GM19395 (cell line): Measurements from ENCODE around the gene TANC1.

Source experiments
- ATAC-seq: cut with Tn5 transposase; IDR thresholded peaks from one replicate; pipeline ENCODE4 v1.9.1; 2021; ENCODE audit warnings: mild to moderate bottlenecking, moderate library complexity; ENCODE audit not compliant: unreplicated experiment

The TANC1 gene

DNA sequence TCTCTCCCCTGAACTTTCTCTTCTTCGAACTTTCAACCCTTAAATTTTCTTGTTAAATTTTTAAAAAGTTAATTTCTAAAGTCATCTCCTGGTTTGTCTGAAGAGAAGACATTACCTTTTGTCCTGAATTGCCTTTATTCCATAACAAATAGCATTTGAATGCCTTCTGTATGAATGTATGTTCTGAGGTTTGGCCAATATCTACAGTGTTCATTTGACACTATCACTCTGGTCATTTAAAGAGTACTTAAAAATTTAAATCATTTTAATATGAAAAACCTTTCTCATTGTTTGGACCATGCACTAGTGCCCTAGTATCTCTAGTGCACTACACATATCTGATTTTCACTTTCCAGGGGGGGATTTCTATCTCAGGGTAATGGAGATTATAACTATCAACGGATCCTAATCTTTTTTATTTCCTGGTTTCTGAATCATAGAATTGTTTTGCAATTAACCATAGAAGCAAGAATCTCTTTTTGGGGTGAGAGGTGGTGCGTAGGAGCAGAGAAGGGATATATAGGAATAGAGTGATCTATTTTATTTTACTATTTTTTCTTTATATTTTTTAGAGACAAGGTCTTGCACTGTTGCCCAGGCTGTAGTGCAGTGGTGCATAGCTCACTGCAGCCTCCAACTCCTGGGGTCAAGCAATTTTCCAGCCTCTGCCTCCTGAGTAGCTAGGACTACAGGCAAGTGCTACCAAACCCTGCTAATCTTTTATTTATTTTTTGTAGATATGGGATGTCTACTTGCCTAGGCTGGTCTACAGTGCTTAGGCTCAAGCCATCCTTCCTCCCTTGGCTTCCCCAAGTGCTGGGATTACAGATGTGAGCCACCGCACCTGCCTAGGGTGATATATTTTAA lies 25.5 kb downstream of the TANC1 start:
- no peak for ATAC-seq

DNA sequence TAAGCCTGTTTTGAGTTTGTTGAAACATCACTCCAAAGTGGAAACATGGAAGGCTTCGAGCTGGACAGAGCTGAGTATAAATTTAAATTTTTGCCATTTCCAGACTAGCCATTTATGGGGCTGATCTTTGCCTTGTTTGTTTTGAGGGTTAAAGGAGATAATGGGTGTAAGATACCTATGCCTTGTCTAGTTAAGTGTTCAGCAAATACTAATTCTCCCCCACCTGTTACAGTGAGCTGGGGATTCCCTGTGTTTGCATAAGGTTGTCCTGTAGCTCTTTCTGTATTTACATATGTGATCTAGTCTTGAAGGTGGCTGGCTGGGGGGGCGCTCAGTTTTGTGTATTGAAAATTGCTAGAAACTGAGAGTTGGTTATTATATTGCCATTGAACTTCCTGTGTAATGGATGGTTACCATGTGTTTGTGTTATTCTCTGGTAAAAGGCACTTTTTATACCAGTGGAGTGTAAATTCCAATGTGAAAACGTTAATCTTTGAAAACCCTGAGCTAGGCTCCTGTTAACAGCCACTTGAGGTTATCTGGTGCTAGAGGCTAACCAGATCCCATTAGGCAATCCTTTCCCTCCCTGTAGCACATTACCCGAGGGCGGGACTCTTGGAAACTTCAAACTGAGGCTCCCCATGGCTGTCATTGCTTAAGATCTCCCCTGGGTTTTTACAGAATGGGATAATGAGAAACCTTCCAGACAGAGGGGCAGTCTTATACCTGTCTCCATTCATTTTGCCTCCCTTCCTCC lies 26.7 kb downstream of the TANC1 start:
- no peak for ATAC-seq

DNA sequence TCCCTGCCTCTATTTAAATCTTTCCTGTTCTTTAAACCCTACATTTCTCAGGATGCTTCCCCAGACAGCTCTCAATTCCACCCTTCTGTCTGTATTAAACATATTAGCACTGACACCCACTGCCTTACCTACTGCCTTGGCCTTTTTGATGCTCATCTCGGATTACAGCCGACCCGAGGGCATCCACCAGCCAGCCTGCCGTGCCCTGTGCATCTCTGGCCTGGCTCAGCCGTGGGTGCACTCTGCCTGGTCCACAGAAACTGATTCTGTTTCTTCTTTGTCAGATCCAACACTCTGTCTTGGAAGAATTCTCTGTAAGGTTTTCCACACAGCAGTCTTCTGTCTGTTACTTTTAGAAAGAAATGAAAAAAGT lies 27.2 kb downstream of the TANC1 start:
- ATAC-seq = no peak

DNA sequence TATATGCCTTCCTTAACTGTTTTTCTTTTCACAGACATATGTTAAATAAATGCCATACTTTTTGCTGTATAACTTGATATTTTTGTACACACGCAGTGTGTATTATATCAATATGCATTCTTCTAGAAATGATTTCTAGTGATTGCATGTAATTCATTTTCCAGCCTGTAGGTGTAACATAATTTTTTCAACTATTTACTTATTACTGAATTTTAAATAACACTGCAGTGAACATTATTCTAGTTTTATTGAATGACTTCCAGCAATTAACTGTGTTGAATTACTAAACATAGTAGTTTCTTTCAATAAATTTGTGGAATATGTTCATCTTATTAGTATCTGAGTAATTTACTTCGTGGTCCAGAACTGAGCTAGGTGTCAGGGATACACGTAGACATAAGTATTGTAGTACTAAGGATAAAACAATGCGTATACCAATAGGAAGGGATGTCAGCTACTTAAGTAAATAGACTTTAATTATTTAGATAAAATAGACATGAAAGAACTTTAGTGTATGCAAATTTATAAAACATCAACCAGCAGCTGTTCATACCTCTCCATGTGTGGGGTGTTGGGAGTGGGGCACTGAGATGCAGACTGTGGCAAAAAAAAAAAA lies 28.0 kb downstream of the TANC1 start:
- no peak for ATAC-seq

DNA sequence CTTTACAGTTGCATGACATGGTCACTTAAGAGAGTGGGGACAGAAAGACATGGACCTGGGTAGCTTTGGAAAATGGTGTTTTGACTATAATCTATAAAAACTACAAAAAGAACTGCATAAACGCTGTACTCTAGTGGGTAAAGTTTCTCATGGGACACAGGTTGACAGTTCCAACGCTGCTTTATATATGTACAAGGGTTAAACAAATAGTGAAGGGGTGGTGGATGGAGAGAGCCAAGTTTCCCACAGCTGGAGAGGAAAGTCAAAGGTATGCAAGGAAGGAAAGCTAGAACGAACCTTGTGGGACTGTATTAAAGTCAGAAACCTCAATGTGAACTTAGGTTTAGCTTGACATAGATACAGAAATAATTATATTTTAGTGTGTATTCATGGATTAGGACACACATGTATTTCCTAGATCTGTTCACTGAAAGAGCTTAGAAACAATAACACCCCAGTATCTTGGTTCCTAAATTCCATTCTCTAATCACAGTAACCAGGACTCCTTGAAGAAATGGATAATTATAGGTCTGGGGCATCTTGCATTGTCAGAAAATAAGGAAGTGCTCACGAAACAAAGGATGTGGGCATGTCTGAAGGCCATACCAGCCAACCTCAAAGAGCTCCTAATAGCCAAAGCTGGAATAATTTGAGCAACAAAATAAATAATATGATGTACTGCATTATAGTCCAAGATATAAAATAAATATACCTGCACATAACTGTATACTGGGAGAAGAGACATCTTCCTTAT lies 28.8 kb downstream of the TANC1 start:
- ATAC-seq = no peak

DNA sequence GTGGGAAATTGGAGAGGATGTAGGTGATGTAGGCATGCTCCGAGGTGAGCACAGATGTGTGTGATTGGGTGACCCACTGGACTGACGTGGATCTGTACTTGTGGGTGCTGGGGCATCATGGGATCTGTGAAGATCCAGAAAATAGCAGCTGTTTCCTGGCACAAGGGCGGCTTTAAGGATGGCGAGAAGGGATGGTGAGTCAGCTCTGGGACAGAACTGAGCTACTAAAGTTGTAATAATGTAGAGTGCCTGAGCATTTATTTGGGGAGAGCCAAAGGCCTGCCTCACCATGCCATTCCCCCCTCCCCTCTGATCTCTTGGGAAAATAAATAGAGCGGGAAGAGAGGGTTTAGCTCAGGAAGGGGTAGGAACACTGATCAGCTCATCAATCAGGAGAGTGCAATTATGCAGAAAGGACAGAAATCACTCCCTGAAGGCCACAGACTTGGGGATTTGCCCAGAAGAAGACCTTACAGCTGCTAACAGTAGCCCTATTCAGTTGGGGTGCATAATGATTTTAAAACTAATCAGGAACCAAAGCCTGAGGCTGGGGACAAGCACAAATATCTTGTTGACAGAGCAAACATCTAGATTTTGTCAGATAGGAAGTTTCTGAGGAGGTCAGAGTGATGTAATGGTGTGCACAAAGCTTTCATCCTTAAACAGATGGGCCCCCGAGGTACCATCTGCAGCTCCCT lies 30.3 kb downstream of the TANC1 start:
- ATAC-seq = no peak

DNA sequence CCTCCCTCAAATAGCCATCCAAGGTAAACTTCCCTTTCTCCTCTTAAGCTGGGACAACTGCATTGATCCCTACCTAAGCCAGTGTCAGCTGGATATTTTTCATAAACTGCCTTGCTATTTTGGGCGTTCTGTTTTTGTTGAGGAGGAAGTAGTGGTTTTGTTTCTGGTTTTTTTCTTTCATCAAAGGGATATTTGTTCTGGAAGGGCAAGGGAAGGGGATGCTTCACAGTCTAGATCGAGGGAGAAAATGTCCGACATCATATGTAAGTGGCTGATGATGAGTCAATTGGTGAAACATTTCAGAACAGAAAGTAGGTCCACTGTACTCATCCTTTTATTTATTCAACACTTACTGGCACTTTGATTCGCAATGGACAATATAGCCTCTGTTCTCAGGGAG lies 31.0 kb downstream of the TANC1 start:
- no peak for ATAC-seq

DNA sequence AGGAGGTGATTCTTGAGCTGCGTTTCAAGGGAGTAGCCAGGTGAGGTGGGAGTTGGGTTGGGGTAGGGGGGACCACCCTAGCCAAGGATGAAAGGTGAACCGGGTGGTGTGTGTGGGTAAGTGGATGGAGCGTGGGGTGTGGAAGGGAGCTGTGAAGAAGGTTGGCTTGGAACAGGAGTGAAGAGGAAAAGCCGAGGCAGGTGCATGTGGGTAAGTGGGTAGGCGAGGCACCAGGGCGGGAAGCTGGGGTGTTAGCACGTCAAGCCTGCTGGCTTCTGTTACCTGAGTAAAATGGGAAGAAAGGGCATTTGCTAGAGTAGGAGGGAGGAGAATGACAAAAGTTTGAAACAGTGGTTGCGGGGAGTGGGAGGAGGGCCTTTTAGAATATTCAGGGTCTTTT lies 31.6 kb downstream of the TANC1 start:
- ATAC-seq = no peak

DNA sequence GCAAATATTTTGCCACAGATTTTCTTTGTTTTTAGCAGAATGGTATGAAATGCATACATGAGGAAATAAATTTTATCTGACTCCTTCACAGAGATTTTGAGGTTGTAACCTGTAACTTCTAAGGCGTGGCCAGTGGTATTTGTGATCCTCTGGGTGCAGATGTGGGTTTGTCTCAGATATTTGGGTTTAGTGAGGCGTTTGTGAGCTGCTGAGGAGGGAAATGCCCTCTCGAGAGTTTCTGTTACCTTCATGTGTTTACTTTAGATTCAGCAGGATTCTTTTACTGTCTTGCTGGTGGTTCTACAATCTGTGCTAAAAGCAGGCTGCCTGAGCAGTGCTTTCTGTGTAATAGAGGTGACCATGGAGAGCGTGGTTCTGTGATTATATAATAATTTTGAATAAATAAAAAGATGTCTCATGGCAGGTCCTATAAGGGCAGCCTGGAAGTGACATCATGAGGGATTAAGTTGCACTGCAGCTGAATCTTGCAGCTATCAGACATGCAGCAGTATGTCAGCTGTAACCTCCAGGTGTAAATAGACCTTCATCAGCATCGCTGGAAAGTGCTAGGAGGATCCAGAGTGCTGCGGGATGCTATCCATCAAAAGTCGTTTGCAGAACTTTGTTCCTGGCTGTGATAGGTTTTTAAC lies 34.1 kb downstream of the TANC1 start:
- no peak for ATAC-seq

DNA sequence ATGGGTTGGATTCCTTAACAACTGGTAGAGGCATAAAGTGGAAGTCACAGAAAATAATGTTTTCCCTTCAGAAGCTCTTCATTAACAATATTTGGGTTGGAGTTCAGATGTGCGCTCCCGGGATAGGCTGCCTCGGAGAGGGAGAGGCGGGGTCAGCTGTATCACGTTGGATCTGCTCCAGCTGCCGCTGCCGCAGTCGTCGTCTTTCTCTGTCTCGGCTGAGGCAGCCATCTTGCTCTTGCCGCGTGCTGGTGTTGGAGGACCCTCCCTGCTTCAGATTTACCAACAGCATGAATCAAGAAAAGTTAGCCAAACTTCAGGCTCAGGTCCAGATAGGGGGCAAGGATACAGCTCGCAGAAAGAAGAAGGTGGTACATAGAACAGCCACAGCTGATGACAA lies 35.1 kb downstream of the TANC1 start:
- no peak for ATAC-seq

DNA sequence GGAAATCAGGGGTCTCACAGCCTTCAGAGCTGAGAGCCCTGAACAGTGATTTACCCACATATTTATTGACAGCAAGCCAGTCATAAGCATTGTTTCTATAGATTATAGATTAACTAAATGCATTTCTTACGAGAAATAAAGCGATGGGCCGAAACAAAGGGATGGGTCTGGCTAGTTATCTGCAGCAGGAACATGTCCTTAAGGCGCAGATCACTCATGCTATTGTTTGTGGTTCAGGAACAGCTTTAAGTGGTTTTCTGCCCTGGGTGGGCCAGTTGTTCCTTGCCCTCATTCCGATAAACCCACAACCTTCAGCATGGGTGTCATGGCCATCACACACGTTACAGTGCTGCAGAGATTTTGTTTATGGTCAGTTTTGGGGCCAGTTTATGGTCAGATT lies 36.4 kb downstream of the TANC1 start:
- no peak for ATAC-seq

DNA sequence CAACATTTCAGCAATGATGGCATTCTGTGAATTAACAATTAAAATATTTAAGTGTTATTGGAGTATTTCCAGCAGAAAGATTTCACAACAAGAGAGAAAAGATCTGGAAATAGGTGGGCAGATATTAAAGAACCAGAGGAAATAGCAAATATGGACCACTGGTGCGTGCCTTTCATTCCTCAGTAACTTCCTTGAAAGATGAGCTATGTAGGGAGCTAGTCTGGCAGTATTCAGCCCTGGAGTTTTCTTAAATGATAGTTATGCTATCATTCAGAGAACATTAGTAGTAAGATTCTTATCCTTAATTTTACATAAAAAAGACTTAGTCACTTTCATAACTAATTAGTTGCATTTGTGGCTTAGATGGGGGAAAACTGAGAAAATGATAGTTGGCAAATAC lies 41.5 kb downstream of the TANC1 start:
- ATAC-seq = no peak

DNA sequence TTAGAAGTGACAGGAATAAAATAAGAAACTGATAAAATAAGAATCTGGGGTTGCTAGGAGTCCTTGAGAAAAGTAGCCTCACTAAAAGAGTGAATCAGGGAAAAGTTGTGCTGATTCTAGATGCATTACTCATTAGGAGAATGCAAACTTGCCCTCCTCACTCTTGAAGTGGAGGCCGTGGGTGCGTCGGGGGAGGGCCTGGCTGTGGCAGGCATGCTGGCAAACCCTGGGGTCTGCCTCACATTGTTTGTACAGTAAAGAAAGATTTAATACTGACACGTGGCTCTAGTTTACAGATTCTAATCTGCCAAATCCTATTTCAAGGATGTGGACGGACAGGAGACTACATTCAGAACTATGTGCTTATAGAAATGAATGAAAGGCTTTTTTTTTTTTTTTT lies 41.9 kb downstream of the TANC1 start:
- no peak for ATAC-seq

DNA sequence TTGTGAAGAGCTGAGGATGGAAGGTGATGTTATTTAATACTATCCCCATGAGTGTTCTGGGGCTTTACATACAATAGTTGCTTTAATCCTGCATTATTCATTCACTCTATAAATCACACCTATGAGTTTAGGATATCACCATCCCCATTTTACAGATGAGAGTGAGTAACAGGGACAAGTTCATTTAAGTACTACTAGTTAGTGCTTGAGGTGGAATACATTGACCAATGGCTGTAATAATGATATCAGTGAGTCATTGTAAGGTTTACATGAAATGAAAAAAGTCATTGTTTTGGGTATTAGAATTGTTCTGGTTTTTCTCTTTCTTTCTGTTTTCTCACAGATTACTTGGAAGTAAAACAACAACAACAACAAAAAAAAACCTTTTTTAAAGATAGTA lies 42.5 kb downstream of the TANC1 start:
- ATAC-seq = no peak

DNA sequence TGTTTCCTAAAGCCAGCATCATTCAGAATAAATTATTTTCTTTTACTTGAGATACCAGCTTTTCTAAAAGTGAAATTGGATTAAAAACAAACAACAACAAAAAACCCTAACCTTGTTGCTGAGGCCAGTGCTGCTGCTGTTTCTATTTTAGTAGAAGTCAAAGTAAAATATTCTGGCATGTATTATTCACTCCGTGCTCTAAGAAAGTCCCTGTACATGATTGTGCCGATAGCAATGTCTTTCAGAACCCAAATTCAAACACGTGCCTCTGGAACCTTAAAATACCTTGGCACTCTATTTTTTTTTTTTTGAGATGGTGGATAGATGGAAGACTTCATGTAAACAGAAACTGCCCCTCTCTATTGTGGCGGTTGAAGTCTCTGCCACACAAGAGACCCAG lies 43.7 kb downstream of the TANC1 start:
- ATAC-seq = no peak

DNA sequence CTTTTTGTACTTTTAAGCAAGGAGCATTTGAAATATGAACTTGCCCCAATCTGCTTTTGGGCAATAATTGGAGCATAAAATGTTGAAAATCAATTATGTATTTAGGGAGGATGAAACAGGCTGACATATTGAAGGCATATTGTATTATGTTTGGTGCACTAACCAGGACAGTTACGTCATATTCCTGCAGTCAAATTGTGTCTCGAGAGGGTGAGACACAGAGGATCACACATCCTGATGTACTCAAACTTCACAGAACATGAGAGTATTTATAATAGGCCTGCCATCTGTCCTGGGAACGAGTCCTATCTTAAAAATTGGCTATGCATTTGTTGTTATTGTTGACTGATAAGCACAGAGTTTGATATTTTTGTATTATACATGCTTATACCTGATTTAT lies 44.7 kb downstream of the TANC1 start:
- no peak for ATAC-seq

DNA sequence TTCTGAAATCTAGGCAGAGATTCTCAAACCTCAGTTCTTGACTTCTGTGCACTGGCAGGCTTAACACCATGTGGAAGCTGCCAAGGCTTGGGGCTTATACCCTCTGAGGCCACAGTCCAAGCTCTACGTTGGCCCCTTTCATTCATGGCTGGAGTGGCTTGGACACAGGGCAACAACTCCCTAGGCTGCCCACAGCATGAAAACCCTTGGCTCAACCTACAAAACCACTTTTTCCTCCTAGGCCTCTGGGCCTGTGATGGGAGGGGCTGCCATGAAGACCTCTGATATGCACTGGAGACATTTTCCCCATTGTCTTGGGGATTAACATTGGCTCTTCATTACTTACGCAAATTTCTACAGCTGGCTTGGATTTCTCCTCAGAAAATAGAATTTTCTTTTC lies 46.7 kb downstream of the TANC1 start:
- no peak for ATAC-seq

DNA sequence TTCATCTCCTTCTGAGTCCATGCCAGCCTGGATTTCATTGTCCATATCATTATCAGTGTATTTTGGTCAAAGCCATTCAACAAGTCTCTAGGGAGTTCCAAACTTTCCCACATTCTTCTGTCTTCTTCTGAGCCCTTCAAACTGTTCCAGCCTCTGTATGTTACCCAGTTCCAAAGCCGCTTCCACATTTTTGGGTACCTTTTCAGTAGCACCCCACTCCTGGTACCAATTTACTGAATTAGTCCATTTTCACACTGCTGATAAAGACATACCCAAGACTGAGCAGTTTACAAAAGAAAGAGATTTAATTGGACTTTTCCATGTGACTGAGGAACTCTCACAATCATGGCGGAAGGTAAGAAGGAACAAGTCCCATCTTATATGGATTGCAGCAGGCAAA lies 47.4 kb downstream of the TANC1 start:
- no peak for ATAC-seq

DNA sequence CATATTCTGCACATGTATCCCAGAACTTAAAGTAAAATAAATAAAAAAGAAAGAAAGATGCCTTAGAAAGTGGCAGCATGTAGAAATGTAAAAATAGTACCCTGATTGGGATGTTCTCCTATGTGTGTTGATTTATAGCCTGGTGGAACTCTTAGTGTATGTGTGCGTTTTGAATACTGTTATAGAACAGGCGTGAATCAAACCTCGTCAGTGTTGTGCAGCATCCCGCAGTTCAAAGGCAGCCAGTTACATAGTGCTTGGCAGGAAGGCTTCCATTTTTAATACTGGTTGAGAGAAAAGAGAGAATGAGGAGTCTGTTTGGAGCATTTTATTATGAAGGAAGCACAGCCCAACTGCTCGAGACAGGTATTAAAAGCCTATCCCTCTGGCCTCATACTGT lies 49.4 kb downstream of the TANC1 start:
- ATAC-seq = no peak

DNA sequence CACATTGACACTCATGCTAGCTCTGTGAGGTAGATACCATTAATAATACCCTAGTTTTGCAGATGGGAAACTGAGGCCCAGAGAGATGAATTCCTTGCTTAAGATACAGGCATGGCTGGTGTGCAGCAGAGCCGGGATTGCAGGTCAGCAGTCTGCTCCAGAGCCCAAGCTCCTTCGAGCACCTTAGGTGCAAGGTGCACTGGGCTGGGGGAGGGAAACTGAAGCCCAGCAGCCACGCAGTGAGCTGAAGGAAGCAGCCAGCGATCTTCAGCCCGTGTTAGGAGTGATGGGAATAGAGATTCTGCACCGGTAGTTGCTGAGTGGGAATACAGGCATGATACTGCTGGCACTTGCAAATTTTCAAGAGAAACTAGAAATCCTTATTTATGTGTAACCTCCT lies 50.6 kb downstream of the TANC1 start:
- ATAC-seq = no peak
